HepG2 (cell line): Measurements from ENCODE around the gene MRPL51. TPM values are rescaled to one million over a fixed set of nuclear protein-coding genes. Genes with fewer than 3 reads are reported as not detected.
A peak's percentile ranks its signal among the peaks of the same experiment; 100 is the strongest.

ENCODE experiments used
- ARID2 ChIP-seq: sonication (generic); formaldehyde crosslinking; IDR thresholded peaks from 2 replicates; pipeline ENCODE4 v1.8.1; 2022; ENCODE audit warnings: mild to moderate bottlenecking, missing genetic modification reagents, borderline replicate concordance
- BRCA1 ChIP-seq: sonication (generic); formaldehyde crosslinking; IDR thresholded peaks from 2 replicates; pipeline ENCODE4 v1.4.0; 2020; ENCODE audit warnings: missing genetic modification reagents
- FOSL1 ChIP-seq: sonication (generic); formaldehyde crosslinking; IDR thresholded peaks from 2 replicates; pipeline ENCODE4 v1.9.0; 2021; ENCODE audit warnings: missing genetic modification reagents, borderline replicate concordance
- HMG20A ChIP-seq: IDR thresholded peaks from 2 replicates; pipeline ENCODE4 v1.6.1; 2016; ENCODE audit warnings: borderline replicate concordance
- ISL2 ChIP-seq: sonication (generic); formaldehyde crosslinking; IDR thresholded peaks from 2 replicates; pipeline ENCODE4 v1.5.0; 2020; ENCODE audit warnings: missing genetic modification reagents
- KDM3A ChIP-seq: IDR thresholded peaks from 2 replicates; pipeline ENCODE4 v1.6.1; 2018; ENCODE audit warnings: low read depth, missing compliant biosample characterization
- MLLT10 ChIP-seq: sonication (generic); formaldehyde crosslinking; IDR thresholded peaks from 2 replicates; pipeline ENCODE4 v1.4.0; 2020; ENCODE audit warnings: missing genetic modification reagents
- NCOA5 ChIP-seq: sonication (generic); formaldehyde crosslinking; IDR thresholded peaks from 2 replicates; pipeline ENCODE4 v1.4.0; 2020; ENCODE audit warnings: missing genetic modification reagents
- NRL ChIP-seq: sonication (generic); formaldehyde crosslinking; IDR thresholded peaks from 2 replicates; pipeline ENCODE4 v1.5.0; 2020; ENCODE audit warnings: missing genetic modification reagents, mild to moderate bottlenecking, moderate library complexity, borderline replicate concordance
- PAWR ChIP-seq: sonication (generic); formaldehyde crosslinking; IDR thresholded peaks from 2 replicates; pipeline ENCODE4 v1.4.0; 2020; ENCODE audit warnings: missing genetic modification reagents, mild to moderate bottlenecking, borderline replicate concordance
- POGZ ChIP-seq: sonication (generic); formaldehyde crosslinking; IDR thresholded peaks from 2 replicates; pipeline ENCODE4 v1.4.0; 2020; ENCODE audit warnings: mild to moderate bottlenecking, missing genetic modification reagents
- RARG ChIP-seq: sonication (generic); formaldehyde crosslinking; IDR thresholded peaks from 2 replicates; pipeline ENCODE4 v1.4.0; 2020; ENCODE audit warnings: low read depth, mild to moderate bottlenecking, missing genetic modification reagents
- RBM22 ChIP-seq: fragments of 200-400 bp; formaldehyde crosslinking; optimal IDR thresholded peaks from 2 replicates; pipeline ENCODE3; 2017; ENCODE audit warnings: mild to moderate bottlenecking, low read length, moderate library complexity
- SNAPC2 ChIP-seq: sonication (generic); formaldehyde crosslinking; IDR thresholded peaks from 2 replicates; pipeline ENCODE4 v1.8.1; 2022; ENCODE audit warnings: mild to moderate bottlenecking, missing genetic modification reagents
- SOX13 ChIP-seq, 3 experiments: fragments of 450-650 bp in 1 of 3; sonication (generic) in 1 of 3; formaldehyde crosslinking in 1 of 3; IDR thresholded peaks in 2 of 3; conservative IDR thresholded peaks in 1 of 3; 2 replicates each; pipeline versions ENCODE4 v1.5.0 to v1.6.1; 2016 to 2020; ENCODE audit warnings: antibody characterized with exemption in 1 of 3, mild to moderate bottlenecking in 1 of 3, missing compliant biosample characterization in 1 of 3, missing genetic modification reagents in 1 of 3, moderate library complexity in 1 of 3
- TAF15 ChIP-seq: fragments of 200-400 bp; formaldehyde crosslinking; IDR thresholded peaks from one replicate; pipeline ENCODE4 v1.6.1; 2018; ENCODE audit warnings: mild to moderate bottlenecking, low read depth, low read length; ENCODE audit not compliant: poor library complexity, severe bottlenecking
- ZFP62 ChIP-seq: sonication (generic); formaldehyde crosslinking; IDR thresholded peaks from 2 replicates; pipeline ENCODE4 v1.4.0; 2020; ENCODE audit warnings: missing genetic modification reagents
- ZNF234 ChIP-seq: sonication (generic); formaldehyde crosslinking; conservative IDR thresholded peaks from 2 replicates; pipeline ENCODE4 v1.5.1; 2020; ENCODE audit warnings: mild to moderate bottlenecking, missing genetic modification reagents
- ZNF33B ChIP-seq: sonication (generic); formaldehyde crosslinking; IDR thresholded peaks from 2 replicates; pipeline ENCODE4 v1.5.1; 2020; ENCODE audit warnings: mild to moderate bottlenecking, missing genetic modification reagents
- ZNF720 ChIP-seq: sonication (generic); formaldehyde crosslinking; IDR thresholded peaks from 2 replicates; pipeline ENCODE4 v1.4.0; 2020; ENCODE audit warnings: missing genetic modification reagents
- ZNF749 ChIP-seq: sonication (generic); formaldehyde crosslinking; IDR thresholded peaks from 2 replicates; pipeline ENCODE4 v1.8.0; 2022; ENCODE audit warnings: mild to moderate bottlenecking, missing genetic modification reagents, moderate library complexity, borderline replicate concordance
- ZNF790 ChIP-seq: sonication (generic); formaldehyde crosslinking; IDR thresholded peaks from 2 replicates; pipeline ENCODE4 v1.8.0; 2022; ENCODE audit warnings: missing genetic modification reagents, mild to moderate bottlenecking, borderline replicate concordance
- polyA plus RNA-seq, 8 experiments: library from polyadenylated mRNA; depleted of rRNA in 3 of 8; stranded (reverse) in 7 of 8; unstranded in 1 of 8; fragments of >200 nt; fragmentation: Illumina TruSeq in 4 of 8; extraction: Trizol in 4 of 8; gene quantifications; 2 replicates each; pipeline versions ENCODE4 v1.2.1 to v1.2.3, GENCODE V29; 2011 to 2016; ENCODE audit warnings: low read depth in 4 of 8, missing spikeins in 1 of 8, mixed read lengths in 1 of 8; ENCODE audit not compliant: insufficient read depth in 1 of 8
- total RNA-seq, 5 experiments: library from RNA; depleted of rRNA; stranded (reverse); fragments of >200 nt; fragmentation: Illumina TruSeq; extraction: Trizol; gene quantifications; 2 replicates each; pipeline ENCODE4 v1.2.3, GENCODE V29; 2016; ENCODE audit warnings: low read depth in 1 of 5
- TF ChIP-seq, protein P1 (sequence below), 2 experiments: sonication (generic) in 1 of 2; formaldehyde crosslinking in 1 of 2; IDR thresholded peaks; 2 replicates each; pipeline versions ENCODE4 v1.4.0 to v1.6.1; 2018 to 2020; ENCODE audit warnings: missing genetic modification reagents in 2 of 2, borderline replicate concordance in 1 of 2, low read depth in 1 of 2, mild to moderate bottlenecking in 1 of 2, missing biosample characterization in 1 of 2
- TF ChIP-seq, protein P2 (sequence below): sonication (generic); formaldehyde crosslinking; conservative IDR thresholded peaks from 2 replicates; pipeline ENCODE4 v1.4.0; 2020; ENCODE audit warnings: missing genetic modification reagents
- TF ChIP-seq, protein P3 (sequence below): sonication (generic); formaldehyde crosslinking; IDR thresholded peaks from 2 replicates; pipeline ENCODE4 v1.8.0; 2022; ENCODE audit warnings: mild to moderate bottlenecking, missing genetic modification reagents

The MRPL51 gene
- total and polyA plus RNA-seq, 2 of the 13 experiments (the other 11 are each of a cell fraction or from before 2014, with no cell fraction given), result 64.8 to 278 TPM

DNA sequence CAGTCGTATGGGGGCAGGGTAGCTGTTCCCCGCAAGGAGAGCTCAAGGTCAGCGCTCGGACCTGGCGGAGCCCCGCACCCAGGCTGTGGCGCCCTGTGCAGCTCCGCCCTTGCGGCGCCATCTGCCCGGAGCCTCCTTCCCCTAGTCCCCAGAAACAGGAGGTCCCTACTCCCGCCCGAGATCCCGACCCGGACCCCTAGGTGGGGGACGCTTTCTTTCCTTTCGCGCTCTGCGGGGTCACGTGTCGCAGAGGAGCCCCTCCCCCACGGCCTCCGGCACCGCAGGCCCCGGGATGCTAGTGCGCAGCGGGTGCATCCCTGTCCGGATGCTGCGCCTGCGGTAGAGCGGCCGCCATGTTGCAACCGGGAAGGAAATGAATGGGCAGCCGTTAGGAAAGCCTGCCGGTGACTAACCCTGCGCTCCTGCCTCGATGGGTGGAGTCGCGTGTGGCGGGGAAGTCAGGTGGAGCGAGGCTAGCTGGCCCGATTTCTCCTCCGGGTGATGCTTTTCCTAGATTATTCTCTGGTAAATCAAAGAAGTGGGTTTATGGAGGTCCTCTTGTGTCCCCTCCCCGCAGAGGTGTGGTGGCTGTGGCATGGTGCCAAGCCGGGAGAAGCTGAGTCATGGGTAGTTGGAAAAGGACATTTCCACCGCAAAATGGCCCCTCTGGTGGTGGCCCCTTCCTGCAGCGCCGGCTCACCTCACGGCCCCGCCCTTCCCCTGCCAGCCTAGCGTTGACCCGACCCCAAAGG is 42.1 kb upstream of the MRPL51 start (continued):
- TF ChIP-seq POGZ (CRISPR knock-in tag) (no peak), PAWR (no peak), ZNF234 (CRISPR knock-in tag) (no peak), ZNF720 (CRISPR knock-in tag) (no peak), MLLT10 (CRISPR knock-in tag) (no peak; the same call in none of the 2 replicates), ARID2 (CRISPR knock-in tag) (no peak), BRCA1 (no peak), NRL (CRISPR knock-in tag) (no peak; the same call in 1 of the 2 replicates), ZNF749 (CRISPR knock-in tag) (peak; percentile 55; the same call in 1 of the 2 replicates), NCOA5 (CRISPR knock-in tag) (no peak), SOX13 (IDR thresholded peaks at IDR 0.05) (no peak), SOX13 (CRISPR knock-in tag; conservative IDR thresholded peaks at IDR 0.05 in 1 of 2, IDR thresholded peaks at IDR 0.05 in 1 of 2) (0 out of 4 replicates have a peak, but pooled peaks of 1 of the 2 experiments have one; percentile 20), TAF15 (no peak), ZNF33B (CRISPR knock-in tag) (0 out of 2 replicates have a peak, but pooled peaks have one; percentile 34), KDM3A (CRISPR knock-in tag) (no peak), HMG20A (CRISPR knock-in tag) (no peak), ZFP62 (CRISPR knock-in tag) (no peak), SNAPC2 (CRISPR knock-in tag) (no peak), RARG (CRISPR knock-in tag) (no peak), ISL2 (no peak), FOSL1 (no peak), RBM22 (no peak), ZNF790 (CRISPR knock-in tag) (0 out of 2 replicates have a peak, but pooled peaks have one; percentile 62)
- TF ChIP-seq, protein P1, sequence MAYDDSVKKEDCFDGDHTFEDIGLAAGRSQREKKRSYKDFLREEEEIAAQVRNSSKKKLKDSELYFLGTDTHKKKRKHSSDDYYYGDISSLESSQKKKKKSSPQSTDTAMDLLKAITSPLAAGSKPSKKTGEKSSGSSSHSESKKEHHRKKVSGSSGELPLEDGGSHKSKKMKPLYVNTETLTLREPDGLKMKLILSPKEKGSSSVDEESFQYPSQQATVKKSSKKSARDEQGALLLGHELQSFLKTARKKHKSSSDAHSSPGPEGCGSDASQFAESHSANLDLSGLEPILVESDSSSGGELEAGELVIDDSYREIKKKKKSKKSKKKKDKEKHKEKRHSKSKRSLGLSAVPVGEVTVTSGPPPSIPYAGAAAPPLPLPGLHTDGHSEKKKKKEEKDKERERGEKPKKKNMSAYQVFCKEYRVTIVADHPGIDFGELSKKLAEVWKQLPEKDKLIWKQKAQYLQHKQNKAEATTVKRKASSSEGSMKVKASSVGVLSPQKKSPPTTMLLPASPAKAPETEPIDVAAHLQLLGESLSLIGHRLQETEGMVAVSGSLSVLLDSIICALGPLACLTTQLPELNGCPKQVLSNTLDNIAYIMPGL (CRISPR knock-in tag; IDR thresholded peaks at IDR 0.05; ENCODE audit: borderline replicate concordance in 1 of 2, low read depth in 1 of 2), result no peak
- TF ChIP-seq, protein P2, sequence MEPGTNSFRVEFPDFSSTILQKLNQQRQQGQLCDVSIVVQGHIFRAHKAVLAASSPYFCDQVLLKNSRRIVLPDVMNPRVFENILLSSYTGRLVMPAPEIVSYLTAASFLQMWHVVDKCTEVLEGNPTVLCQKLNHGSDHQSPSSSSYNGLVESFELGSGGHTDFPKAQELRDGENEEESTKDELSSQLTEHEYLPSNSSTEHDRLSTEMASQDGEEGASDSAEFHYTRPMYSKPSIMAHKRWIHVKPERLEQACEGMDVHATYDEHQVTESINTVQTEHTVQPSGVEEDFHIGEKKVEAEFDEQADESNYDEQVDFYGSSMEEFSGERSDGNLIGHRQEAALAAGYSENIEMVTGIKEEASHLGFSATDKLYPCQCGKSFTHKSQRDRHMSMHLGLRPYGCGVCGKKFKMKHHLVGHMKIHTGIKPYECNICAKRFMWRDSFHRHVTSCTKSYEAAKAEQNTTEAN (CRISPR knock-in tag), result no peak
- TF ChIP-seq, protein P3, sequence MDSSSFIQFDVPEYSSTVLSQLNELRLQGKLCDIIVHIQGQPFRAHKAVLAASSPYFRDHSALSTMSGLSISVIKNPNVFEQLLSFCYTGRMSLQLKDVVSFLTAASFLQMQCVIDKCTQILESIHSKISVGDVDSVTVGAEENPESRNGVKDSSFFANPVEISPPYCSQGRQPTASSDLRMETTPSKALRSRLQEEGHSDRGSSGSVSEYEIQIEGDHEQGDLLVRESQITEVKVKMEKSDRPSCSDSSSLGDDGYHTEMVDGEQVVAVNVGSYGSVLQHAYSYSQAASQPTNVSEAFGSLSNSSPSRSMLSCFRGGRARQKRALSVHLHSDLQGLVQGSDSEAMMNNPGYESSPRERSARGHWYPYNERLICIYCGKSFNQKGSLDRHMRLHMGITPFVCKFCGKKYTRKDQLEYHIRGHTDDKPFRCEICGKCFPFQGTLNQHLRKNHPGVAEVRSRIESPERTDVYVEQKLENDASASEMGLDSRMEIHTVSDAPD, result no peak
